Ovary (tissue), 9 donors: ENCODE results near the gene MAML2. TPM values are rescaled to one million over a fixed set of nuclear protein-coding genes. Genes with fewer than 3 reads are reported as not detected.
A peak's percentile ranks its signal among the peaks of the same experiment; 100 is the strongest.

Experiments used
- DNase-seq, 5 donors: peaks; one replicate each; pipeline ENCODE4 v3.0.0-alpha.2; 2019 to 2020
- H3K27ac ChIP-seq, 2 donors: fragments of 200-600 bp; one replicate each; pipeline versions ENCODE4 v1.5.1 to v1.8.0; 2019 to 2022
- H3K27me3 ChIP-seq: fragments of 200-600 bp; one replicate; pipeline ENCODE4 v1.8.0; 2022
- H3K36me3 ChIP-seq: fragments of 200-600 bp; sonication (generic); one replicate; pipeline ENCODE4 v1.5.1; 2019
- H3K4me1 ChIP-seq: one replicate; pipeline ENCODE4 v1.8.1; 2013; ENCODE audit warnings: mild to moderate bottlenecking, moderate library complexity; ENCODE audit not compliant: insufficient read depth
- H3K4me3 ChIP-seq: fragments of 200-600 bp; sonication (generic); one replicate; pipeline ENCODE4 v1.5.1; 2017
- H3K9me3 ChIP-seq, 2 donors: fragments of 200-600 bp in 1 of 2; sonication (generic) in 1 of 2; one replicate each; pipeline versions ENCODE4 v1.5.1 to v1.8.1; 2013 to 2019; ENCODE audit warnings: mild to moderate bottlenecking in 1 of 2, moderate library complexity in 1 of 2
- EP300 ChIP-seq: sonication (generic); formaldehyde crosslinking; IDR thresholded peaks from one replicate; pipeline ENCODE4 v1.6.1; 2017; ENCODE audit warnings: antibody characterized with exemption
- POLR2A ChIP-seq: fragments of 450-650 bp; IDR thresholded peaks from one replicate; pipeline ENCODE4 v1.6.1; 2017; ENCODE audit warnings: antibody characterized with exemption, mild to moderate bottlenecking, moderate library complexity
- WGBS, 3 donors: extraction: QIAGEN DNeasy Blood & Tissue Kit in 1 of 3; methylation state at CpG; one replicate each; pipeline versions ENCODE4 v1.1.5 to v1.1.7; 2013 to 2017; 5-methylcytosine and 5-hydroxymethylcytosine counted together
- intact Hi-C, 4 donors: fragments of 100-400 bp; cut with DNase I; formaldehyde crosslinking; loops; one replicate each; pipeline versions ENCODE4 v1.11.0 to v1.15.1; 2022 to 2023
- polyA plus RNA-seq, 2 donors: library from polyadenylated mRNA; stranded (reverse); fragments of 200-250 nt in 1 of 2; fragments of 350-450 nt in 1 of 2; fragmentation: Illumina TruSeq in 1 of 2; extraction: RNeasy Lipid Tissue Mini Kit (QIAGEN cat#74804) in 1 of 2; gene quantifications; one replicate each; pipeline ENCODE4 v1.2.3, GENCODE V29; 2013 to 2014
- total RNA-seq, 7 donors: library from RNA; depleted of rRNA in 2 of 7; stranded (reverse); fragments of >200 nt in 2 of 7; fragmentation: NEBNext Ultra II Directional in 3 of 7; extraction: Animal tissue kit (Norgen Biotek cat#: 25700) in 3 of 7; gene quantifications; one replicate each; pipeline versions ENCODE4 v1.1.0 to v1.2.4, GENCODE V29; 2016 to 2023
- TF ChIP-seq, protein P1 (sequence below), 3 donors: fragments of 450-650 bp in 2 of 3; fragments of 200-600 bp in 1 of 3; IDR thresholded peaks; one replicate each; pipeline versions ENCODE4 v1.5.1 to v1.8.0; 2016 to 2022; ENCODE audit warnings: antibody characterized with exemption in 3 of 3, mild to moderate bottlenecking in 1 of 3
- donor health status: DM: no; HTN: no; CAD: no; lungs with moderate emphysema.
- donor health status: DM: no; HTN: no; CAD: no.
- donor health status: Bipolar disorder and iron deficiency.
- donor health status: DM: yes; HTN: yes; CAD: no.
- donor health status: DM: no; HTN: no; CAD: no.
- donor health status: DM: yes; HTN: yes; CAD: no.

Gene MAML2
- total and polyA plus RNA-seq, 9 donors = 7.3 to 17.5 (median 14.6) TPM

DNA sequence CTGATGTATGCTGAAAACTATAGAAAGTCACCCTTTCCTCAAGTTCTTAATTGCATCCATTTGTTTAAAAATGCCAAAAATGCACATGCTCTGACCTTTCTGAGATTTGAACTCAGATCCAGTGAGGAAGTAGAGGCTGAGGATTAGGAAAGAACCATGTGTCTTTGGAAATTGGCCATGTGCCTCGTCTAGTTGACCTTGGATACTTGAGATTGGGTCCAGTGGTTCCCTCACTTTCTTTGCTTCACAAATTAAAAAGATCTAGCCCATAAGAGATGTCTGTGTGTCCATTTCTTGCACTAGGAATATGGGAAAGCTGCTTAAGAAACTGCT lies 128.3 kb downstream of the MAML2 start:
- no peaks in the 10 kb centered on the region for H3K9me3 ChIP-seq
- no peaks in the 10 kb centered on the region for H3K36me3 ChIP-seq
- intact Hi-C loops = no loop called here
- 0 to 12% (median 3%) methylated on average over 1 of the region's 1 CpG for WGBS, 3 donors
- no peak for DNase-seq
- H3K27ac ChIP-seq = peak overlapping the region in 1 of 2 donors; percentile 36
- H3K4me3 ChIP-seq = no peak overlapping the region
- TF ChIP-seq POLR2A = no peak
- TF ChIP-seq, protein P1, sequence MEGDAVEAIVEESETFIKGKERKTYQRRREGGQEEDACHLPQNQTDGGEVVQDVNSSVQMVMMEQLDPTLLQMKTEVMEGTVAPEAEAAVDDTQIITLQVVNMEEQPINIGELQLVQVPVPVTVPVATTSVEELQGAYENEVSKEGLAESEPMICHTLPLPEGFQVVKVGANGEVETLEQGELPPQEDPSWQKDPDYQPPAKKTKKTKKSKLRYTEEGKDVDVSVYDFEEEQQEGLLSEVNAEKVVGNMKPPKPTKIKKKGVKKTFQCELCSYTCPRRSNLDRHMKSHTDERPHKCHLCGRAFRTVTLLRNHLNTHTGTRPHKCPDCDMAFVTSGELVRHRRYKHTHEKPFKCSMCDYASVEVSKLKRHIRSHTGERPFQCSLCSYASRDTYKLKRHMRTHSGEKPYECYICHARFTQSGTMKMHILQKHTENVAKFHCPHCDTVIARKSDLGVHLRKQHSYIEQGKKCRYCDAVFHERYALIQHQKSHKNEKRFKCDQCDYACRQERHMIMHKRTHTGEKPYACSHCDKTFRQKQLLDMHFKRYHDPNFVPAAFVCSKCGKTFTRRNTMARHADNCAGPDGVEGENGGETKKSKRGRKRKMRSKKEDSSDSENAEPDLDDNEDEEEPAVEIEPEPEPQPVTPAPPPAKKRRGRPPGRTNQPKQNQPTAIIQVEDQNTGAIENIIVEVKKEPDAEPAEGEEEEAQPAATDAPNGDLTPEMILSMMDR (IDR thresholded peaks at IDR 0.05) = no peak
- TF ChIP-seq EP300 = no peak
- H3K27me3 ChIP-seq = no peaks in the 10 kb centered on the region
- peaks cover 8% of the 10 kb centered on the region for H3K4me1 ChIP-seq

DNA sequence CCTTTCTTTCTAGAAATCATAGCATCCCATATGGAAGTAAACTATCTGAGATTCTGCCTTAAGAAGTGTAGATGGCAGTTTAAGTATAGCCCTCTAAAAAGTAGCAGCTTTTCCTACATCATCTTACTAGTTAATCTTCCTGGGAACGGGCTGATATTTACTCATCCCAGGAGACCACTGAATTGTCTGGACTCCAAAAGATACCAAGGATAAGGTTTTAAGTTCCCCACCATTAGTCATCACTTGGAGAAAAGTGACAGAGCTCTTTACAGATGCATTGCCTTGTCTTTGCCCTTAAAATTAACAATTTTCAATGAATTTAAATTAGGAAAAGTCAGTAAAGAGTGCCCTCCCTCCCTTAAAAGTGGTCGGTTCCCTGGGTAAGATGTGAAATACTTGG lies 129.5 kb downstream of the MAML2 start:
- TF ChIP-seq POLR2A (no peak), EP300 (no peak)
- TF ChIP-seq, protein P1 (IDR thresholded peaks at IDR 0.05) = no peak
- intact Hi-C loops = no loop called here
- Histone ChIP-seq H3K27ac (no peak overlapping the region), H3K36me3 (no peaks in the 10 kb centered on the region), H3K4me1 (peaks cover 7% of the 10 kb centered on the region), H3K4me3 (no peak overlapping the region), H3K9me3 (no peaks in the 10 kb centered on the region), H3K27me3 (no peaks in the 10 kb centered on the region)
- DNase-seq = no peak
- 20 to 26% (median 21%) methylated on average over 2 of the region's 2 CpGs for WGBS, 3 donors

DNA sequence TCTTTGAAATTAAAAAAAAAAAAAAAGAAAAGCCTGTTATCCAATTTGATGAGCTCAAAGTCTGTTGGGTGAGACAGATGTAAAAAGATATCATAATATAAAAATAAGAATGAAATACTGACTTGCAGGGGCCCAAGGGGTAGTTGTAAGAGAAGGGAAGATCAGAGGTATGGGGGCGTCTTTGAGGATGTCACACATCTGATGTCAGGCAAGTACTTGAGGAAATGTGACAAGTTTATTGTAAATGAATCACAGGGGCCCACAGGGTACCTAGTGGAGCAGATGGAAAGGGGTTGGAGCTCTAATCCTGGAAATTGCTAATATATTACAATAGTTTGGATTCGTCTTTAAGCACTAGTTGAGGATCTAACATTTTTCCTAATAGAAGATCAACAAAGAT lies 131.6 kb downstream of the MAML2 start:
- Histone ChIP-seq H3K27me3 (no peaks in the 10 kb centered on the region), H3K4me3 (no peak overlapping the region), H3K27ac (no peak overlapping the region), H3K36me3 (no peaks in the 10 kb centered on the region), H3K9me3 (no peaks in the 10 kb centered on the region), H3K4me1 (peaks cover 8% of the 10 kb centered on the region)
- DNase-seq = no peak
- no peak for TF ChIP-seq POLR2A
- TF ChIP-seq EP300 = no peak
- TF ChIP-seq, protein P1 (IDR thresholded peaks at IDR 0.05) = no peak
- intact Hi-C loops = no loop called here
- 96 to 97% (median 97%) methylated on average over 2 of the region's 2 CpGs for WGBS, 3 donors

DNA sequence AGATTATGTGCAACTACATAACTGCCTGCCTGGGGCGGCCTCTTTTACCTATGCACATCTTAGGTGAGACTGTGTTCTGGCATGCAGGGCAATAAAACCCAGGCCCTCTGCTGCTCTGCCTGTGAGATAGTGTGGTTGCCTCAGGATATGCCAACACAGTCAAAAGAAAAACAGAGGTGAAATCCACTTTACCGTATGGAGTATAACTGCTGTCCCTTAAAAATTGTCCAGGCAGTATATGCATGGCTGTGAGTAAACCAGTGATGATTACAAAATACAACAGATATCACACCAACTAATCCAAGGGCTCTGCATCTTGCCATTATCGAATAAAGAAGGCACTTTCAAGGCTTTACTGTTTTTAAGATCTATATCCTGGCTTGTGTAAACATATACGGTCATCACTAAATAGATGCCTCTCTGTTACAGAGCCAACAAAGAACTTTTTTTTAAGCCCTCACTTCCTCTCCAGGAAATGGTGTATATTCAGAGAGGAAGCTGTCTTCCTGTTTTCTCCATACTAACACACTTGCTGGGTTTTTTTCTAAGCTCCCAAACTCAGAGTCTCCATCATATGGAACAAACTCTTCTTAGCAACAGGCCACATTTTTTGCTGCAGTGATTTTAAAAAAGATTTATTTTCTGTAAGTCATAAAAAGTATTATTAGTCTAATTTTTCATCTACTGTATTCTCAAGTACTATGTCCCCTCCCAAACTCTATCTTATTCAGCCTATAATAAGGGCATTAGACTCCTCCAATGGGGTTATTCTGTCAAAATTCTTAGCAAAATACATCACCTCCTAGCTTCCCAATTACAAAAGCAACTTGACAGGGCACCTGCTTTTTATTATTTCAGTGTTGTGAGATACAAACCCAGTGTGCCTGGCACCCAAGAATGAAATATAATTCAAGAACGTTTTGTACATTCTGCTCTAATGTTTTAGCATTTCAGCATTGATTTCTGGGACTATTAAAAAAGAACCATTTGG lies 135.2 kb downstream of the MAML2 start:
- intact Hi-C loops = no loop called here
- H3K4me1 ChIP-seq = peaks cover 7% of the 10 kb centered on the region
- TF ChIP-seq POLR2A (no peak), EP300 (no peak)
- TF ChIP-seq, protein P1 (IDR thresholded peaks at IDR 0.05) = no peak
- DNase-seq = no peak
- H3K4me3 ChIP-seq = no peak overlapping the region
- H3K27me3 ChIP-seq = no peaks in the 10 kb centered on the region
- no peaks in the 10 kb centered on the region for H3K9me3 ChIP-seq
- H3K36me3 ChIP-seq = no peaks in the 10 kb centered on the region
- WGBS, 3 donors = 77 to 82% (median 81%) methylated on average over 5 of the region's 5 CpGs
- H3K27ac ChIP-seq = no peak overlapping the region
